HCT116 (cell line): ENCODE measurements around the gene CCDC92B. TPM values are rescaled to one million over a fixed set of nuclear protein-coding genes. Genes with fewer than 3 reads are reported as not detected.

ENCODE experiments used
- ATAC-seq: fragments of 200-7000 bp; cut with Tn5 transposase; 2 replicates; pipeline ENCODE4 v1.9.1; 2020; ENCODE audit warnings: mild to moderate bottlenecking, moderate library complexity
- BruUV-seq: library from RNA; stranded (reverse); fragments of 400-500 nt; replicated peaks from 2 replicates; lab custom pipeline; 2021; lab: Mats Ljungman, UMichigan
- CTCF ChIA-PET: fragments of 300-600 bp; sonication (Branson Sonifier 250); formaldehyde crosslinking; loops from one replicate; lab custom pipeline; 2021; ENCODE audit warnings: antibody characterized with exemption; lab: Charles Lee
- POLR2A ChIA-PET: fragments of 300-600, 350-600 bp; sonication (Branson Sonifier 250); formaldehyde crosslinking; loops from one replicate; lab custom pipeline; 2021; ENCODE audit warnings: antibody characterized with exemption; lab: Charles Lee
- RAD21 ChIA-PET, 2 experiments: fragments of 300-600 bp; sonication (Branson Sonifier 250); formaldehyde crosslinking; loops; one replicate each; lab custom pipeline; 2023; ENCODE audit warnings: low total read pairs in 2 of 2; ENCODE audit not compliant: uncharacterized antibody in 2 of 2, unreplicated experiment in 2 of 2, low non-redundant PET in 1 of 2; lab: Charles Lee
- DNase-seq: peaks from one replicate; pipeline ENCODE4 v3.0.0-alpha.2; 2010; ENCODE audit warnings: low read depth, low spot score
- H2AFZ ChIP-seq: fragments of 200-600 bp; shearing (Covaris generic), sonication (generic); 2 replicates; pipeline ENCODE4 v1.6.1; 2017; ENCODE audit warnings: low read depth, mixed run types, mixed read lengths, antibody characterized with exemption, low read length; ENCODE audit not compliant: poor library complexity, severe bottlenecking
- H3K27ac ChIP-seq: 2 replicates; pipeline ENCODE4 v1.5.1; 2012; ENCODE audit warnings: low read depth, low read length
- H3K27me3 ChIP-seq: fragments of 200-600 bp; sonication (generic); 2 replicates; pipeline ENCODE4 v1.6.1; 2016; ENCODE audit warnings: mixed run types, low read length, mixed read lengths; ENCODE audit not compliant: insufficient read depth
- H3K36me3 ChIP-seq, 2 experiments: fragments of 200-500 bp in 1 of 2; fragments of 200-600 bp in 1 of 2; sonication (Bioruptor generic) in 1 of 2; sonication (generic) in 1 of 2; 2 replicates each; pipeline versions ENCODE4 v1.5.1 to v1.6.1; 2014 to 2016; ENCODE audit warnings: low read length in 2 of 2, inconsistent platforms in 1 of 2, mixed read lengths in 1 of 2, mixed run types in 1 of 2; ENCODE audit not compliant: insufficient read depth in 2 of 2, control insufficient read depth in 1 of 2
- H3K4me1 ChIP-seq, 2 experiments: fragments of 200-600 bp in 1 of 2; sonication (generic) in 1 of 2; 2 replicates each; pipeline versions ENCODE4 v1.5.1 to v1.6.1; 2012 to 2017; ENCODE audit warnings: low read length in 2 of 2, inconsistent platforms in 1 of 2, mild to moderate bottlenecking in 1 of 2, mixed read lengths in 1 of 2, mixed run types in 1 of 2, moderate library complexity in 1 of 2; ENCODE audit not compliant: insufficient read depth in 2 of 2, control insufficient read depth in 1 of 2
- H3K4me2 ChIP-seq: fragments of 200-600 bp; sonication (generic); 2 replicates; pipeline ENCODE4 v1.6.1; 2017; ENCODE audit warnings: mixed run types, low read length, mixed read lengths
- H3K4me3 ChIP-seq, 2 experiments: fragments of 200-600 bp in 1 of 2; sonication (generic) in 1 of 2; replicated peaks in 1 of 2; 2 replicates each; pipeline ENCODE4 v1.5.1; 2011 to 2016; ENCODE audit warnings: low read length in 2 of 2, control low read depth in 1 of 2, low read depth in 1 of 2, mild to moderate bottlenecking in 1 of 2, mixed read lengths in 1 of 2, mixed run types in 1 of 2
- H3K79me2 ChIP-seq: fragments of 200-600 bp; sonication (generic); 2 replicates; pipeline ENCODE4 v1.6.1; 2017; ENCODE audit warnings: mild to moderate bottlenecking, mixed run types, low read length, moderate library complexity, mixed read lengths; ENCODE audit not compliant: insufficient read depth
- H3K9ac ChIP-seq: fragments of 200-600 bp; sonication (generic); 2 replicates; pipeline ENCODE4 v1.6.1; 2016; ENCODE audit warnings: low read length, mixed read lengths
- H3K9me2 ChIP-seq: fragments of 200-600 bp; sonication (generic), shearing (Covaris generic); 2 replicates; pipeline ENCODE4 v1.6.1; 2017; ENCODE audit warnings: mixed run types, mild to moderate bottlenecking, moderate library complexity; ENCODE audit not compliant: insufficient read depth
- H3K9me3 ChIP-seq, 2 experiments: fragments of 200-500 bp in 1 of 2; fragments of 200-600 bp in 1 of 2; sonication (Bioruptor generic) in 1 of 2; sonication (generic) in 1 of 2; 2 replicates each; pipeline ENCODE4 v1.6.1; 2014 to 2017; ENCODE audit warnings: low read length in 2 of 2, mixed read lengths in 2 of 2, inconsistent platforms in 1 of 2, low read depth in 1 of 2, mild to moderate bottlenecking in 1 of 2, mixed run types in 1 of 2, moderate library complexity in 1 of 2; ENCODE audit not compliant: control insufficient read depth in 1 of 2, insufficient read depth in 1 of 2
- H4K20me1 ChIP-seq: fragments of 200-600 bp; sonication (generic), shearing (Covaris generic); 2 replicates; pipeline ENCODE4 v1.6.1; 2017; ENCODE audit warnings: mixed run types, mild to moderate bottlenecking, moderate library complexity; ENCODE audit not compliant: insufficient read depth
- ATF3 ChIP-seq: IDR thresholded peaks from 2 replicates; pipeline ENCODE4 v1.6.1; 2012
- CTCF ChIP-seq, 3 experiments: fragments of 200-600 bp in 1 of 3; sonication (generic) in 1 of 3; IDR thresholded peaks in 2 of 3; conservative IDR thresholded peaks in 1 of 3; 2 replicates each; pipeline ENCODE4 v1.5.1; 2012 to 2017; ENCODE audit warnings: low read depth in 2 of 3, low read length in 2 of 3, antibody characterized with exemption in 1 of 3, borderline replicate concordance in 1 of 3, control low read depth in 1 of 3, mild to moderate bottlenecking in 1 of 3, mixed read lengths in 1 of 3, mixed run types in 1 of 3, moderate library complexity in 1 of 3; ENCODE audit not compliant: insufficient read depth in 1 of 3
- EGR1 ChIP-seq: IDR thresholded peaks from 2 replicates; pipeline ENCODE4 v1.6.1; 2012; ENCODE audit warnings: low read depth
- ELF1 ChIP-seq: IDR thresholded peaks from 2 replicates; pipeline ENCODE4 v1.6.1; 2012; ENCODE audit warnings: low read depth, borderline replicate concordance
- EZH2 ChIP-seq: fragments of 200-600 bp; sonication (generic); IDR thresholded peaks from 2 replicates; pipeline ENCODE4 v1.6.1; 2017; ENCODE audit warnings: antibody characterized with exemption, mixed run types
- EZH2phosphoT487 ChIP-seq: fragments of 200-600 bp; IDR thresholded peaks from 2 replicates; pipeline ENCODE4 v1.6.1; 2018; ENCODE audit warnings: antibody characterized with exemption, borderline replicate concordance
- FOSL1 ChIP-seq: IDR thresholded peaks from 2 replicates; pipeline ENCODE4 v1.6.1; 2012; ENCODE audit warnings: low read depth
- JUND ChIP-seq: IDR thresholded peaks from 2 replicates; pipeline ENCODE4 v1.6.1; 2012
- POLR2A ChIP-seq: IDR thresholded peaks from 2 replicates; pipeline ENCODE4 v1.7.0; 2011; ENCODE audit warnings: borderline replicate concordance; ENCODE audit not compliant: insufficient read depth, insufficient read length; ENCODE audit errors: extremely low read depth
- POLR2AphosphoS5 ChIP-seq: IDR thresholded peaks from 2 replicates; pipeline ENCODE4 v1.6.1; 2011; ENCODE audit warnings: mild to moderate bottlenecking, low read depth, low read length, moderate library complexity
- RAD21 ChIP-seq: IDR thresholded peaks from 2 replicates; pipeline ENCODE4 v1.6.1; 2012; ENCODE audit warnings: low read depth, mild to moderate bottlenecking
- SP1 ChIP-seq: IDR thresholded peaks from 2 replicates; pipeline ENCODE4 v1.6.1; 2012; ENCODE audit warnings: low read depth
- YY1 ChIP-seq: IDR thresholded peaks from 2 replicates; pipeline ENCODE4 v1.6.1; 2011; ENCODE audit warnings: low read length, low read depth, moderate library complexity, mild to moderate bottlenecking; ENCODE audit not compliant: insufficient replicate concordance; ENCODE audit errors: extremely low read depth
- ZBTB33 ChIP-seq: IDR thresholded peaks from 2 replicates; pipeline ENCODE4 v1.6.1; 2011; ENCODE audit warnings: mild to moderate bottlenecking, low read length, moderate library complexity; ENCODE audit not compliant: insufficient replicate concordance; ENCODE audit errors: extremely low read depth
- ZNF274 ChIP-seq: fragments of 200-500 bp; sonication (Bioruptor generic); IDR thresholded peaks from 2 replicates; pipeline ENCODE4 v1.6.1; 2014; ENCODE audit warnings: mild to moderate bottlenecking, low read depth, low read length, inconsistent platforms
- intact Hi-C: fragments of 100-400 bp; cut with micrococcal nuclease; formaldehyde crosslinking; loops from 2 replicates; pipeline ENCODE4 v1.10.0; 2022
- total RNA-seq: library from RNA; stranded (reverse); gene quantifications from one replicate; pipeline ENCODE4 v1.2.1, GENCODE V29; 2021; ENCODE audit not compliant: unreplicated experiment

Gene CCDC92B
- total RNA-seq, 1 experiment from 2014 or later = 0.17 TPM

- no peaks in the 10 kb centered on the region for H3K9me2 ChIP-seq
- TF ChIP-seq EGR1 (peak; percentile 33; the same call in 1 of the 2 replicates), JUND (peak; percentile 29; the same call in 1 of the 2 replicates), ELF1 (no peak)
- peak overlapping the region; percentile 46; the same call in 1 of the 2 replicates for H3K4me2 ChIP-seq
- no peak overlapping the region for H2AFZ ChIP-seq
- BruUV-seq = no TSS peak
- ChIA-PET RAD21 (interaction anchor here in 1 of 2 experiments (0.7 kb wide), 1 partner anchor 294 kb away, joined by 4 read pairs; no protein-coding TSS in a partner anchor), CTCF (no interaction called here), POLR2A (no interaction called here)
- no peak overlapping the region for H3K9ac ChIP-seq
- H3K27me3 ChIP-seq = no peaks in the 10 kb centered on the region
- intact Hi-C loops = no loop called here
- peaks cover 13 to 25% of the 10 kb centered on the region in 2 experiments for H3K4me1 ChIP-seq
- H3K27ac ChIP-seq = no peak overlapping the region
- DNase-seq (no peak), ATAC-seq (peak; percentile 62)
- no peaks in the 10 kb centered on the region for H4K20me1 ChIP-seq
- H3K79me2 ChIP-seq = no peaks in the 10 kb centered on the region
- no peaks in the 10 kb centered on the region for H3K9me3 ChIP-seq
- no peaks in the 10 kb centered on the region for H3K36me3 ChIP-seq
- no peak overlapping the region for H3K4me3 ChIP-seq
Measured at GRCh38 chr17:2718150-2718938, 31.1 kb downstream of the CCDC92B start.

- DNase-seq = no peak
- POLR2A ChIA-PET = no interaction called here
- Histone ChIP-seq H3K36me3 (no peaks in the 10 kb centered on the region), H3K27ac (no peak overlapping the region), H3K4me3 (no peak overlapping the region), H3K9ac (no peak overlapping the region), H3K4me1 (peaks cover 21 to 34% of the 10 kb centered on the region in 2 experiments), H3K9me3 (no peaks in the 10 kb centered on the region), H3K27me3 (no peaks in the 10 kb centered on the region), H3K79me2 (peaks cover 5% of the 10 kb centered on the region; the same call in 1 of the 2 replicates), H3K4me2 (no peak overlapping the region), H3K9me2 (no peaks in the 10 kb centered on the region), H4K20me1 (no peaks in the 10 kb centered on the region), H2AFZ (no peak overlapping the region)
- CTCF ChIA-PET = no interaction called here
- intact Hi-C loops = no loop called here
- no peak for ATAC-seq
- BruUV-seq = no TSS peak
- RAD21 ChIA-PET = interaction anchor here in 1 of 2 experiments (0.6 kb wide), 1 partner anchor 96 kb away, joined by 5 read pairs; no protein-coding TSS in a partner anchor
- no peak for TF ChIP-seq RAD21
- TF ChIP-seq ATF3 = no peak
- no peak for TF ChIP-seq CTCF (IDR thresholded peaks at IDR 0.05 in 2 of 3, conservative IDR thresholded peaks at IDR 0.05 in 1 of 3; ENCODE audit: borderline replicate concordance in 1 of 3, insufficient read depth in 1 of 3, low read depth in 2 of 3, low read length in 2 of 3)
- no peak for TF ChIP-seq ZNF274
- TF ChIP-seq EGR1 = no peak
- no peak for TF ChIP-seq JUND
- no peak for TF ChIP-seq EZH2
- no peak for TF ChIP-seq FOSL1
- TF ChIP-seq POLR2AphosphoS5 = no peak
- no peak for TF ChIP-seq ZBTB33
- no peak for TF ChIP-seq POLR2A
- no peak for TF ChIP-seq SP1
- TF ChIP-seq YY1 = no peak
- TF ChIP-seq EZH2phosphoT487 = no peak
Measured at GRCh38 chr17:2716649-2717048, 32.8 kb downstream of the CCDC92B start.
